NCI-H1930 (cell line): Measurements from ENCODE around the gene ACADS.
"Not testable (repeated sequence)": the region's sequence is repeated elsewhere in the genome, so short reads cannot be mapped to it uniquely, and the experiment has no call there.

Experiments used
- DNase-seq, 2 experiments: peaks; one replicate each; lab custom pipeline; 2025; lab: John Stamatoyannopoulos, UW

Gene ACADS

DNA sequence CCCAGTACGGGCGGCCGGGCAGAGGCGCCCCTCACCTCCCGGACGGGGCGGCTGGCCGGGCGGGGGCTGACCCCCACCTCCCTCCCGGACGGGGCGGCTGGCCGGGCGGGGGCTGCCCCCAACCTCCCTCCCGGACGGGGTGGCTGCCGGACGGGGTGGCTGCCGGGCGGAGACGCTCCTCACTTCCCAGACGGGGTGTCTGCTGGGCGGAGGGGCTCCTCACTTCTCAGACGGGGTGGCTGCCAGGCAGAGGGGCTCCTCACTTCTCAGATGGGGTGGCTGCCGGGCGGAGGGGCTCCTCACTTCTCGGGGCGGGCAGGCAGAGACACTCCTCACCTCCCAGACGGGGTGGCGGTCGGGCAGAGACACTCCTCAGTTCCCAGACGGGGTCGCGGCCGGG is 6.6 kb downstream of the ACADS start:
- DNase-seq, result not testable (repeated sequence)

DNA sequence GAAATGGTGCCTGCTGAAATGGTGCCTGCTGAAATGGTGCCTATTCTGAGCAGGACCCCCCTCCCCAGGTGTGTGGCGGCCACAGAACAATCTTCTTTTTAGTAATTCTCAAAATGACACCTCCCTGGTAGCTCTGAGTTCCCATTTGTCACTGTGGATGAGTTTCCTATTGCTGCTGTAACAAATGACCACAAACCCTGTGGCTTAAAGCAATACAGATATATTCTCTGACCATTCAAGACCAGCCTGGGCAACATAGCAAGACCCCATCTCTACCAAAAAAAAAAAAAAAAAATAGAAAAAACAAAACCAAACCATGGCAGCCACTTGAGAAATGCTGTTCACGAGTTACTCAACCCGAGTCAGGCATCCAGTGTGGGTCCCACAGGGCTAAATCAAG is 7.9 kb downstream of the ACADS start:
- no peak for DNase-seq

DNA sequence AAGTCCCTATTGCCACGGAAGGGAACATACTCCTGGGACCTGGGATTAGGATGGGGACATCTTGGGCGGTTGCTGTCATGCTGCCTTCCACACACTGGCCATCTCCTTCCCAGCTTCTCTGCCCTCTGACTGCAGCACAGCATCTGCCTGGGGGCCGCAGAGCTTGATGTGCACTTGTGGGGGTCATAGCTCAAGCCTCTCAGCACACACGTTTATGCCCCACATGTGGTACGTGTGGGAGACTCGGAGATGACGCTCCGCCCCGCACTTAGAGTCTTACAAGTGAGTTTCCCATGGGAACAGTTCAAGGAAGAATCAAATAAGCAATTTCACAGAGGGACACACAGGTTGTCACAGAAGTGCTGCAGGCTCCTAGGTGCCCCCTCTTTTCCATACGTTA is 8.6 kb downstream of the ACADS start:
- no peak for DNase-seq

DNA sequence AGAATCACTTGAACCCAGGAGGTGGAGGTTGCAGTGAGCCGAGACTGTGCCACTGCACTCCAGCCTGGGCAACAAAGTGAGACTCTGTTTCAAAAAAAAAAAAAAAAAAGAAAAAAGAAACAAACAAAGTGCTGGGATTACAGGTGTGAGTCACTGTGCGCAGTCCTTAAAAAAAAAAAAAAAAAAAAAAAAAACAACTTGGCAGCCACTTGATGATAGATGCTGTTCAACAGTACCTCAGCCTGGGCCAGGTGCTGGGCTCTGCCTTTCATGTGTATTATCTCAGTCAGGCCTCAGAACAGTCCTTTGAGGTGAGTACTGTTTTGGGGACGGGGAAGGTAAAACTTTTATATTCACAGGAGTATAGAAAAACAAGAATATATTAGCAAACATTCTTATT is 9.6 kb downstream of the ACADS start:
- no peak for DNase-seq

DNA sequence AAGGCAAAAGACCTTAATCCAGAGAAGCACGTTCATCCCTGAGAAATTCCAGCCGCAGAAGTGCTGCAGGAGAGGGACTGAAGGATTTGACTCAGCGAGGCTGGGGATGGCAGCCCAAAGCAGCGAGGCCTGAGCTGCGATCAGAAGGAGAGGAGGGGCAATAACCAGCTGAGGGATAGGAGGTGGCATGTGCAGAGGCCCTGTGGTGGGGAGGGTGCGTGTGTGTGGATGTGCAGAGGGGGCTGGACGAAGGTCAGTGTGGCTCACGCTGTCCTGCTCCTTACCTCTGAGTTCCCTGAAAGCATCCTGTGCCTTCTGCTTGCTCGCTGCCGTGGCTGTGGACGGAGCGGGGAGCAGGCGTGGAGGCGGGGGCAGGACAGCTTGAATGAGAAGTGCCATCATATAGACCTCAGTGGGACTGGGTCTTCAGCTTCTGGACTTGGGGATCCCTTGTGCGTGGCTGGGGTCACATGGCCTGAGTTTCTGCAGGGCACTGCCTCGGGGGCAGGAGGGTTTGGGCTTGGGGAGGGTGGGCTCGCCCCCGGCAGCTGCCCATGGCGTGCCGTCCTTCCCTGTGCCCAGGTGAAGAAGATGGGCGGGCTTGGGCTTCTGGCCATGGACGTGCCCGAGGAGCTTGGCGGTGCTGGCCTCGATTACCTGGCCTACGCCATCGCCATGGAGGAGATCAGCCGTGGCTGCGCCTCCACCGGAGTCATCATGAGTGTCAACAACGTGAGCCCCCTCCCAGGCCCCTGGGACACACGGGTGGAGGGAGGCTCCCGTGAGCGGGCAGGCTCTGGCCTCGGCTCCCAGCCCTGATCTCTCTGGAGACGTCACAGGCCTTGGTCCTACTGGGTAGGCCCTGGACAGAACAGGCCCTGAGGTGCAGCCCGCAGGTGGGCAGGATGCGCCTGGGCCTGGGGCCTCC is 11.0 kb downstream of the ACADS start:
- no peak for DNase-seq

DNA sequence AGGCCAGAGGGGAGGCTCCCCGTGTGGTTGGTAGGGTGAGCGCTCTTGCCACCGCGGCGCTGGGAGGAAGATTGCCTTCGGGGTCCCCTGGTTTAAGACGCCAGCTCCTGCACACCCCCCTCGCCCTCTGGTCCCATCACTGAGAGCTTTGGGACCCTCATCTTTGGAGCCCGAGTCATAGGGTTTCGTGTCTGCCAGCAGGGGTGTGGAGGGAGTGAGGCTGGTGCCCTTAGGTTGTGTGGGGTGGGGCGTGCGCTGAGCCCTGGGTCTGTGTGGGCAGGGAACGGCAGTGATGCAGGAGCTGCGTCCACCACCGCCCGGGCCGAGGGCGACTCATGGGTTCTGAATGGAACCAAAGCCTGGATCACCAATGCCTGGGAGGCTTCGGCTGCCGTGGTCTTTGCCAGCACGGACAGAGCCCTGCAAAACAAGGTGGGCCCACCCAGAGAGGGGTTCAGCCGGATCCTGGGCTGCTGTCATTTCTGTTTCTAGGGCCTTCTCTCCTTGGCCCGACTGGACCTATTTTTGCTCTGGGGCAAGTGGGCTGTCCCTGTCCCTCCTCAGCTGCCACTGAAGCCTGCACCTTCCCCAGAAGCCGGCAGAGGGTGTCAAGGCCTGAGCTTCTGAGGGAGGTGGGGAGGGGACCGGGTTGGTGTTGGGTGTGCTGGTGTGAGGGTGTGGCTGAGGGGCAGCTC is 12.1 kb downstream of the ACADS start:
- DNase-seq, result no peak

DNA sequence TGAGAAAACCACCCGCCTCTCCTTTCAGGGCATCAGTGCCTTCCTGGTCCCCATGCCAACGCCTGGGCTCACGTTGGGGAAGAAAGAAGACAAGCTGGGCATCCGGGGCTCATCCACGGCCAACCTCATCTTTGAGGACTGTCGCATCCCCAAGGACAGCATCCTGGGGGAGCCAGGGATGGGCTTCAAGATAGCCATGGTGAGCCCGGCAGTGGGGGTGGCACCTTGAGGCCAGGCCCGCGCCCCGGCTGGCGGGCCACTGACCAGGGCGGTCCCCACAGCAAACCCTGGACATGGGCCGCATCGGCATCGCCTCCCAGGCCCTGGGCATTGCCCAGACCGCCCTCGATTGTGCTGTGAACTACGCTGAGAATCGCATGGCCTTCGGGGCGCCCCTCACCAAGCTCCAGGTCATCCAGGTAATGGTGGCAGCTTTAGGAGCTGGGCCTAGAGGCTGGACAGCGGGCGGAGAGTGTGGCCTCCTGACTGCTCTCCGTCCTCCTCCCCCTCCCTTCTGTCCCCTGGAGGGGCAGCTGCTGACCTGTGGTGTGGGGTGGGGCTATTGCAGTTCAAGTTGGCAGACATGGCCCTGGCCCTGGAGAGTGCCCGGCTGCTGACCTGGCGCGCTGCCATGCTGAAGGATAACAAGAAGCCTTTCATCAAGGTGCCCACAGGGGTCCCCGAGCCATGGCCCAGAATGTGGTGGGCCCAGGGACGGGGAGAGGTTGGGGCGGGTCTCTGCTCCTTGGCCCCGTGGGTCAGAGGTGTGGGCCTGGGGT is 12.8 kb downstream of the ACADS start:
- DNase-seq, result no peak

DNA sequence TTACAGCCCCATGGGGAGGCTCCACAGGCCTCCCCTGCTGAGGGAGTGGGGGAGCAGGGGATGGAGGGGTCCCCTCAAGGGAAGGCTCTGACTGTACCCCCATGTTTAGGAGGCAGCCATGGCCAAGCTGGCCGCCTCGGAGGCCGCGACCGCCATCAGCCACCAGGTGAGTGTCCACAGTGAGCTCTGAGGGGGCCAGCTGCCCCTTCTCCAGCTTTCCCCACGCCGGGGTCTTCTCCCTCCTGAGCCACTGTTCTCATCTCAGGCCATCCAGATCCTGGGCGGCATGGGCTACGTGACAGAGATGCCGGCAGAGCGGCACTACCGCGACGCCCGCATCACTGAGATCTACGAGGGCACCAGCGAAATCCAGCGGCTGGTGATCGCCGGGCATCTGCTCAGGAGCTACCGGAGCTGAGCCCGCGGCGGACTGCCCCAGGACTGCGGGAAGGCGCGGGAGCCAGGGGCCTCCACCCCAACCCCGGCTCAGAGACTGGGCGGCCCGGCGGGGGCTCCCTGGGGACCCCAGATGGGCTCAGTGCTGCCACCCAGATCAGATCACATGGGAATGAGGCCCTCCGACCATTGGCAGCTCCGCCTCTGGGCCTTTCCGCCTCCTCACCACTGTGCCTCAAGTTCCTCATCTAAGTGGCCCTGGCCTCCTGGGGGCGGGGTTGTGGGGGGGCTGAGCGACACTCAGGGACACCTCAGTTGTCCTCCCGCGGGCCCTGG is 13.6 kb downstream of the ACADS start:
- DNase-seq, result no peak

DNA sequence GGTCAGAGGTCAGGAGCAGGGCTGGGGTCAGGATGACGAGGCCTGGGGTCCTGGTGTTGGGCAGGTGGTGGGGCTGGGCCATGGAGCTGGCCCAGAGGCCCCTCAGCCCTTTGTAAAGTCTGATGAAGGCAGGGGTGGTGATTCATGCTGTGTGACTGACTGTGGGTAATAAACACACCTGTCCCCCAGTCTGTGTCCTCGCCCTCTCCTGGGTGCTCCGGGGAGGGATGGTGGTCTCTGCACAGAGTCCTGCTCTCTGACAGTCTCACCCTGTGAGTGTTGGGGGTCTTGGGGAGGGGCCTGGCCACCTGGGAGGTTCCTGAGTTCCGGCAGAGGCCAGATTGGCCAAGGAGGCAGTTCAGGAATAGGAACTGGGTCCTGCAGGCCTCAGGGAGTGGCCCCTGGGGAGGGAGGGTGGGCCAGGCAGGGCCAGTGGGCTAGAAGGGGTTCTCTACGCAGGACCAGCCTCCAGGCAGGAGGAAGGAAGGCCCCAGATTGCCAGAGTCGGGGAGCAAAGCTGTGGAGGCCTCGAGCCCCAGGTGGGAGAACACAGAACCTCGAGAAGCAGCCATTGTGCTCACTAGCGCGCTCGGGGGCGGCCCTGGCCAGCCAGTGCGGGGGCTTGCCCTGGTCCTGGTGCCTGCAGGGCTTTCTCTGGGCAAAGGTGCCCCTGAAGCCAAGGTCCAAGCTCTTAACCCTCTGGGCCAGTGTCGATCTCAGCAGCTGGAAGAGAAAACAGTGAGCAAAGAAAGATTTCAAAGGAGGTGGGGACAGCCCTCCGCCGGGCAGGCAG is 14.4 kb downstream of the ACADS start:
- DNase-seq, result no peak

DNA sequence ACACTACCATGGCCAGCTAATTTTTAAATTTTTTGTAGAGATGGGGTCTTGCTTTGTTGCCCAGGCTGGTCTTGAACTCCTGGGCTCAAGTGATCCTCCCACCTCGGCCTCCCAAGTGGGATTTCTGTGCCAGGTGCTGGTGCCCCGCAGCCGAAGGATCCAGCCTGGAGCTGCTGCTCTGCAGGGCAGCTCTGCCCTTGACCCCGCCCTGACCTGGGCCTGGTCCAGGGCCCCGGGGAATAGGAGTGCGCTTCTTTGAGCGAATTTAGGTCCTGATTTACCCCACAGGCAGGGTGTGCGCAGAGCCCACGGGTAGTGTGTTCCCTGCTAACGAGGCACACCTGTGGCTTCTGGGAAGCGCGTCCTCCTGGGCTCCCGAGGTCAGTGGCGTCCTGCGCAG is 15.2 kb downstream of the ACADS start:
- DNase-seq, result no peak

DNA sequence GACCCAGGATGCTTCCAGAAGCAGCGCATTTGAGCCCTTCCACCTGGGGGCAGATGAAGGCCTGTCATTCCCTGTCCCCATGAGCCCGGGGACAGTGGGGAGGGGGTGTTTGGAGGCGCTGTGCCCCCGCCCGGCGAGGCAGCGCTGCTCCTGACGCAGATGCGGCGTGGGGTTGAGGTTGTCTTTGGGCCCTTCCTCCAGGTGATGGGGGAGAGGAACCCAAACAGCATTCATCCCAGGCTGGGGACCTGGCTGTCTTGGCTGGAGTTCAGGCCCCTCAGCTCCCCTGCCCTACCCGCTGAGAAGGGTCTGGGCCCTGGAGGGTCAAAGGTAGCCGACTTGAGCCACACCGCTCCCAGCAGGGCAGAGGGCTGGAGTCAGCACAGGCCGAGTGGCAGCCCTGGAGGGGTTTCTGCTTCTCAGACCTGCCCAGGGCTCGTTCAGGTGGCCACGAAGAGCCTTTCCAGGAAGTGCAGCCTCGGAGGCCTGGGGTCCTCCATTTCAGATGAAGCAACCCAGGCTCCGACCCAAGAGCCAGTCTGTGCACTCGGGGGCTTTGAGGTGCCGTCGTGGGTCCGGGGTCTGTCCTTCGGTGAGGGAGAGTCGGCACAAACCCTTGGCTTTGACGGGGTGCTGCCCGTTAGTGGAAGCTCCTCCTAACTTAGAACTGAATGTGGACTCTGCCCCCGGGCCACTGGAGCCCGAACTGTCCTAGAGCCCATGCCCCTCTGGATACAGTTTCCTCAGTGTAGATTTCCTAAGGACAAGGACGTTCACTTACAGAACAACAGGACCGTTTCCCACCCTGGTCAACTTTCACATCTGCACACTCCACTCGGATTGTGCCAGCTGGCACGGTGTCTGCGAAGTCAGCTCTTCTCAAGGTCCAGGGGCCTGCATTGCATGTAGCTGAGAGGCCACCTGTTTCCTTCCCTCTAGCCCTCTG is 16.1 kb downstream of the ACADS start:
- no peak for DNase-seq

DNA sequence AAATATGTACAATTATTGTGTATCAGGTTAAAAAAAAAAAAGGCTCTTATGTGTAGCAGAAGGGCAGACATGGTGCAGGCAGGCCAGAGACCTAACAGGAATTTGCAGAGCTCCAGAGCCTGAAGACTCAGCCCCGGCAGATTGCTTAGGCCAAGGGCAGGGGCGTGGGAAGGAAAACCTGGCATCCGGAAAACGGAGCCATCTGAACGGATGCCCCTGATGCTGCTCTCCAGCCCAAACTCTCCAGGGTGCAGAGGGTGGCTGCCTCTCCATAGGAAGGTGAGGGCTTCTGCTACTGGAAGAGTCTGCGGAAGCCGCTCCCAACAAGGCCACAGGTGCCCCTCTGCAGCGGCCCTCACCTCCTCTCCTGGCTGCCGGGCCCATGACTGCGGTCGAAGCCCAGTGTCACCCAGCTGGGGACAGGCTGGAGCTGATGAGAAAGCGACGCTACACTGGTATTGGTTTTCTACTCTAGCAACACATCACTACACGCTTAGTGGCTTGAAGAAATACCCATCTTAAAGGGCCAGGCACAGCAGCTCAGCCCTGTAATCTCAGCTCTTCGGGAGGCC is 19.4 kb downstream of the ACADS start:
- no peak for DNase-seq

DNA sequence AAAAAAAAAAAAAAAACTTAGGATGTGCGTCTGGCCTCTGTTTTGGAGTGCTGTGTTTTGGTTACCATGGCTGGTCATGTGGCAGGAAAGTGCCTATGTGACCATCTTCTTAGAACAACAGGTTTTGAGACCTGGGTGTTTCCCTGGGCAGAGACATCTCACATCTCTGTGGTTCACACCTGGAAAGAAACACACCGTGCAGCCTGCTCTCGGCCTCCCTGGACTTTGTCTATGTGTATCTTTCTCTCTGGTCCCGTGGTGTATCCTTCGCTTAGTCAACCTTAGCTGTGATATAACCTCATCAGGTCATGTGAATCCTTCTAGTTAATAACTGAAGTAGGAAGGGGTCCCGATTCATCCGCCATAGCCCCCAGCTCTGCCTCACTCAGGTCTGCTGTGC is 22.6 kb downstream of the ACADS start:
- DNase-seq, result no peak

DNA sequence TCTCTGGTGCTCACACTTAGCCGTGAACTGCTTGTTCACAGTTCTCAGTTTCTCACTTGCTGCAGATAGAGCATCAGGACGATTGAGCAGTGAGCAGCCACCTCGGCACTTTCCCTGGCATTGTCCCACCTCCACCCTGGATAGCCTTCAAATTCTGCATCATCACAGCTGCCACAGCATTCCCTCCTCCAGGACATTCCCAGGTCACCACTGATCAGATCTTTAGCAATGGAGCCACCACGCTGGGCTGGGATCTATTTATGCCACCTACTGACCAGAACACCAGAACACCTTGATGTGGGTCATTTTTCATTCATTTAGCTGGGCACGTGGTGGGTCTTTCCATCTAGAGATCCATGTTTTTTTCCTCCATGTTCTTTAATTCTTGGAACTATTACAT is 23.6 kb downstream of the ACADS start:
- no peak for DNase-seq

DNA sequence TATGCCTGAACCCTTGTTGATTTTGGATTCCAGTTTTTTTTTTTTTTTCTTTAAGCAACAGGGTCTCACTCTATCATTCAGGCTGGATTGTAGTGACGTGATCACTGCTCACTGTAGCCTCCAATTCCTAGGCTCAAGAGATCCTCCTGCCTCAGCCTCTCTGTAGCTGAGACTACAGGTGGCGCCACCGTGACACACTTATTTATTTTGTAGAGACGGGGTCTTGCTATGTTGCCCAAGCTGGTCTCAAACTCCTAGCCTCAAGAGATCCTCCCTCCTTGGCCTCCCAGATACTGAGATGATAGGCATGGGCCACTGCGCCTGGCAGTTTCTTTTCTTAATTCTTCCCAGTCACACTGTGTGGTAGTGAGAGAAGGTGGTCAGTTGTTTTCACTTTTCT is 25.2 kb downstream of the ACADS start:
- DNase-seq, result no peak

DNA sequence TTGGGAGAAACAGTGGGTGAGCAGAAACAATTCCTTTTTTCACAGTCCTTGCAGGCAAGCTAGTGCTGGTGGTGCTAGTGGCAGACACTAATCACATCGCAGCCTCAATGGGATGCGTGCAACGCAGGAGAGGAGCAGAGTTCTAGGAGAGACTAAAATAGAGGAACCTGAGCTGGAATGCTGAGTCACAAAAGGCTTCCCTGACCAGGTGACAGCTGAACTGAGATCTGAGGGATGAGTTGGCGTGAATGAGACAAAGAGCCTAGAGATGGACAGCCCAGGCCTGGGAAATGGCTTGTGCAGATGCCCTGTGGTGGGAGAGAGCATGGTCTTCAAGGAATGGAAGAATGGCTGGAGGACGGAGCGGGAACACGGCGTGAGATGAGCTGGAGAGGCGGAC is 25.8 kb downstream of the ACADS start:
- DNase-seq, result no peak

DNA sequence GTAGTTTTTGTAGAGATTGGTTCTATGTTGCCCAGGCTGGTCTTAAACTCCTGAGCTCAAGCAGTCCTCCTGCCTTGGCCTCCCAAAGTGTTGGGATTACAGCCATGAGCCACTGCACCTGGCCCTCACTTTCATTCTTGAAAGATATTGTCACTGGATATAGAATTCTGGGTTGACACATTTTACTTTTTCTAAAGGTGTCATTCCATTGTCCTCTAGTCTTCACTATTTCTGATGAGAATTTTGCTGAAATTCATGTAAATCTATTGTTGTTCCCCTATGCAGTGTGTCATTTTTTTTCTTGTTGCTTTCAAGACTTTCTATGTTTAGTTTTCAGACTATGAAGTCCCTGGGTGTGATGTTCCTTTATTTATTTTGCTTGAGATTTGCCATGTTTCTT is 29.2 kb downstream of the ACADS start:
- DNase-seq, result no peak

DNA sequence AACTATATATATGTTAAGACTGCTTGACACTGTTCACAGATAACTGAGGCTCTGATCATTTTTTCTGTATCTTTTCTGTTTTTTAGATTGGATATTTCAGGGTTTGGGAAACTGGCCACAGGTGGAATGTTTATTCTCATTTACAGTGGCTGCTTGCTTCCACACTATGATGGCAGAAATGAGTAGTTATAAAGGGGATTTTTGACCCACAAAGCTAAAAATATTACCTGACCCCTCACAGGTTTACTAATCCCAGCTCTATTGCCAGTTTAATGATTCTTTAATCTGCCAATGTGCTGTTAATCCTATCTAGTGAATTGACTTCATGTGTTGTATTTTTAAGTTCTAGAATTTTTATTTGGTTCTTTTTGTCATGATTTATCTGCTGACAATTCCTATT is 29.6 kb downstream of the ACADS start:
- DNase-seq, result no peak

DNA sequence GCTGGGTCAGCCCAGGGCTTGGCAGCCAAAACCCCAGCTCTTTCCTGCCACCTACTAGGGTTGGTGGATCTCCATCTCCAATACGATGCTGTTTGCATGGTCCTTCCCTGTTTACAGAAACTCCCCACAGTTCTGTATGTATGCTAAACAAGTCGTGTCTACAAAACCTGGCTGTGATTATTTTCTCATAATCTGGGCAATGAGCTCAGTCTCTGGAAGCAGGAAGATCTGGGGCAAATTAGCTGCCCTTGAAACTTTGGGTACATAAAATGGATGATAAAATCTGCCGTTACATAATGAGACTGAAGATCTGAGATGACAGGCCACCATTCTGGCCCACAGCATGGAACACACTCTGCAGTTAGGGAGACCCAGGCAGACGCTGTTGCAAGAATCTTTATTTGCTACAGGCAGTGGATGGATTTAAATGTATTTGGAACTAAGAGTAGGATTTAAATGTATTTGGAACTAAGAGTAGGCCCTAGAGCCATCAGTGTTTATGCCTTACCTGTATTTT is 31.7 kb downstream of the ACADS start:
- no peak for DNase-seq
